A673 (cell line): Measurements from ENCODE around the gene RPP14. TPM values are rescaled to one million over a fixed set of nuclear protein-coding genes. Genes with fewer than 3 reads are reported as not detected.

ENCODE experiments used
- BruUV-seq: library from RNA; stranded (reverse); fragments of 400-500 nt; replicated peaks from 2 replicates; lab custom pipeline; 2021; lab: Mats Ljungman, UMichigan
- CTCF ChIA-PET: fragments of 300-600 bp; sonication (Branson Sonifier 250); formaldehyde crosslinking; loops from one replicate; lab custom pipeline; 2022; ENCODE audit warnings: antibody characterized with exemption; lab: Charles Lee
- POLR2A ChIA-PET: fragments of 300-600 bp; sonication (Branson Sonifier 250); formaldehyde crosslinking; loops from one replicate; lab custom pipeline; 2022; ENCODE audit warnings: antibody characterized with exemption; ENCODE audit not compliant: low non-redundant PET; lab: Charles Lee
- DNase-seq: peaks from one replicate; pipeline ENCODE4 v3.0.0-alpha.2; 2015; ENCODE audit warnings: low spot score
- H3K27ac ChIP-seq: fragments of 200-600 bp; sonication (generic); 2 replicates; pipeline ENCODE4 v1.5.1; 2016; ENCODE audit warnings: mixed run types, low read depth, mild to moderate bottlenecking, mixed read lengths, antibody characterized with exemption, low read length; ENCODE audit not compliant: poor library complexity, severe bottlenecking
- H3K27me3 ChIP-seq: fragments of 200-600 bp; sonication (generic); replicated peaks from 2 replicates; pipeline ENCODE4 v1.6.1; 2017; ENCODE audit warnings: mixed run types, low read depth, mild to moderate bottlenecking, mixed read lengths, antibody characterized with exemption, low read length; ENCODE audit not compliant: insufficient read depth, poor library complexity
- H3K36me3 ChIP-seq: fragments of 200-600 bp; sonication (generic); 2 replicates; pipeline ENCODE4 v1.6.1; 2016; ENCODE audit warnings: mixed run types, mild to moderate bottlenecking, mixed read lengths, antibody characterized with exemption, low read length; ENCODE audit not compliant: insufficient read depth, poor library complexity, severe bottlenecking
- H3K4me1 ChIP-seq: fragments of 200-600 bp; sonication (generic); 2 replicates; pipeline ENCODE4 v1.6.1; 2017; ENCODE audit warnings: mixed run types, mild to moderate bottlenecking, mixed read lengths, antibody characterized with exemption, low read length; ENCODE audit not compliant: insufficient read depth, poor library complexity, severe bottlenecking
- H3K4me3 ChIP-seq: fragments of 200-600 bp; sonication (generic); 2 replicates; pipeline ENCODE4 v1.5.1; 2016; ENCODE audit warnings: low read depth, mixed run types, mild to moderate bottlenecking, mixed read lengths, low read length; ENCODE audit not compliant: poor library complexity, severe bottlenecking
- H3K9me3 ChIP-seq: fragments of 200-600 bp; sonication (generic); 2 replicates; pipeline ENCODE4 v1.6.1; 2016; ENCODE audit warnings: mixed run types, low read depth, mild to moderate bottlenecking, mixed read lengths, antibody characterized with exemption, low read length; ENCODE audit not compliant: poor library complexity, severe bottlenecking
- EZH2 ChIP-seq: fragments of 200-600 bp; sonication (generic); IDR thresholded peaks from 2 replicates; pipeline ENCODE4 v1.6.1; 2017; ENCODE audit warnings: borderline replicate concordance, low read depth, mild to moderate bottlenecking, mixed read lengths, antibody characterized with exemption, low read length; ENCODE audit not compliant: poor library complexity, severe bottlenecking
- intact Hi-C: fragments of 100-400 bp; cut with micrococcal nuclease; formaldehyde crosslinking; loops from one replicate; pipeline ENCODE4 v1.10.0; 2022; ENCODE audit not compliant: unreplicated experiment
- total RNA-seq: library from RNA; stranded (reverse); gene quantifications from 2 replicates; pipeline ENCODE4 v1.2.3, GENCODE V29; 2021
- TF ChIP-seq, protein P1 (sequence below): fragments of 300-800, 200-600 bp; sonication (generic); conservative IDR thresholded peaks from 2 replicates; pipeline ENCODE4 v1.5.1; 2017; ENCODE audit warnings: low read depth, mild to moderate bottlenecking, antibody characterized with exemption, low read length, moderate library complexity, mixed read lengths

RPP14 gene
- total RNA-seq, 1 experiment from 2014 or later: 17.4 TPM

DNA sequence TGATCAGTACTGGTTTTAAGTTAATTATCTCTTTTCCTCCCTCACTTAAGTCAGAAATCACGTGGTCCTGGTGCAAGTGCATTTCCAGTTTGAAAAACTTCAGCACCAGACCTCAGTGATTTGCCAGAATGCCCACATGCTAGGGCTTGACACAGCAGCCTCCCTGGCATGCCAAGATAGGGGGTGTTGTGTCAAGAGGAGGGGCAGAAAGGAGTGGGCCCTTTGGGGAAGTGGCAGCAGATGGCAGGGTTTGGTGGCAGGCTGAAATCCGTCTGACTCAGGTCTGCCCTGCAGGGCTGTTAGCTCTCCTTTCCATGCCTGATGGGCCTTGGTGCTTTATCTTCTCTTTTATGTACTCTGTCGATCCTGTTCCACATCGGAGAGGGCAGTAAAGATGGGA lies 50.0 kb downstream of the RPP14 start:
- CTCF ChIA-PET: no interaction called here
- no peak overlapping the region for H3K27ac ChIP-seq
- H3K4me3 ChIP-seq: no peak overlapping the region

DNA sequence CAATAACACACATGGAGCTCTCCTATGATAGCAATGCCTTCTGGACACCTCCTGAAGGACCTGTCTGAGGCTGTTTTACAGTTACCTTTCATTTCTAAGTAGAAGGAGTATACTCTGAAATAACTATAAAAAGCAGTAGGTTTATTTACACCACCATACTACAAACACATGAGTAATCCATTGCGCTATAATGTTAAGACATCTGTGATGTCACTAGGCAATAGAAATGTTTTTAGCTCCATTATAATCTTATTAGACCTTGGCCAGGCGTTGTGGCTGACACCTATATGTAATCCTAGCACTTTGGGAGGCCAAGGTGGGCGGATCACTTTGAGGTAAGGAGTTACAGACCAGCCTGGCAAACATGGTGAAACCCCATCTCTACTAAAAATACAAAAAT lies 51.4 kb downstream of the RPP14 start:
- H3K27me3 ChIP-seq: no peaks in the 10 kb centered on the region
- no TSS peak for BruUV-seq
- no peaks in the 10 kb centered on the region for H3K36me3 ChIP-seq
- no peak for TF ChIP-seq EZH2
- TF ChIP-seq, protein P1, sequence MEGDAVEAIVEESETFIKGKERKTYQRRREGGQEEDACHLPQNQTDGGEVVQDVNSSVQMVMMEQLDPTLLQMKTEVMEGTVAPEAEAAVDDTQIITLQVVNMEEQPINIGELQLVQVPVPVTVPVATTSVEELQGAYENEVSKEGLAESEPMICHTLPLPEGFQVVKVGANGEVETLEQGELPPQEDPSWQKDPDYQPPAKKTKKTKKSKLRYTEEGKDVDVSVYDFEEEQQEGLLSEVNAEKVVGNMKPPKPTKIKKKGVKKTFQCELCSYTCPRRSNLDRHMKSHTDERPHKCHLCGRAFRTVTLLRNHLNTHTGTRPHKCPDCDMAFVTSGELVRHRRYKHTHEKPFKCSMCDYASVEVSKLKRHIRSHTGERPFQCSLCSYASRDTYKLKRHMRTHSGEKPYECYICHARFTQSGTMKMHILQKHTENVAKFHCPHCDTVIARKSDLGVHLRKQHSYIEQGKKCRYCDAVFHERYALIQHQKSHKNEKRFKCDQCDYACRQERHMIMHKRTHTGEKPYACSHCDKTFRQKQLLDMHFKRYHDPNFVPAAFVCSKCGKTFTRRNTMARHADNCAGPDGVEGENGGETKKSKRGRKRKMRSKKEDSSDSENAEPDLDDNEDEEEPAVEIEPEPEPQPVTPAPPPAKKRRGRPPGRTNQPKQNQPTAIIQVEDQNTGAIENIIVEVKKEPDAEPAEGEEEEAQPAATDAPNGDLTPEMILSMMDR: no peak
- H3K27ac ChIP-seq: no peak overlapping the region
- no peaks in the 10 kb centered on the region for H3K9me3 ChIP-seq
- H3K4me3 ChIP-seq: no peak overlapping the region
- DNase-seq: no peak
- ChIA-PET CTCF (no interaction called here), POLR2A (no interaction called here)
- intact Hi-C loops: no loop called here
- H3K4me1 ChIP-seq: no peaks in the 10 kb centered on the region

More for the DNA sequence above, 50.0 kb downstream of the RPP14 start:
- no TSS peak for BruUV-seq
- no peak for DNase-seq
- TF ChIP-seq, protein P1: no peak
- TF ChIP-seq EZH2: no peak
- POLR2A ChIA-PET: no interaction called here
- H3K9me3 ChIP-seq: no peaks in the 10 kb centered on the region
- H3K36me3 ChIP-seq: no peaks in the 10 kb centered on the region
- H3K27me3 ChIP-seq: no peaks in the 10 kb centered on the region
- peaks cover 7% of the 10 kb centered on the region for H3K4me1 ChIP-seq
- intact Hi-C loops: no loop called here

DNA sequence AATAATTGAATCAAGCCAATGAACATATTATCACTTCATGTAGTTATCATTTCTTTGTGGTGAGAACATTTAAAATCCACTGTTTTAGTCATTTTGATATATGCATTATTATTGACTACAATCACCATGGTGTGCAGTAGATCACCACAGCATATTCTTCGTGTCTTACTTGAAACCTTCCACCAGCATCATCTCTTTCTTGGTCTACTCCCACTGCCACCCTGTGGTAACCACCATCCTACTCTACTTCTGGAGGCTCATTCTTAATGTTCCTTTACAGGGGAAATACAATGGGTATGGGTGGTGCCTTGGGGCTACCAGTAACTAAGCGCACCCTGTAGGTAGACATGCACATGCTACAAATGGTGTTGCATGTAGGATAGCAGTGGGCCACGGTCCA lies 52.0 kb downstream of the RPP14 start:
- Histone ChIP-seq H3K9me3 (no peaks in the 10 kb centered on the region), H3K4me1 (no peaks in the 10 kb centered on the region), H3K4me3 (no peak overlapping the region), H3K36me3 (no peaks in the 10 kb centered on the region), H3K27ac (no peak overlapping the region), H3K27me3 (no peaks in the 10 kb centered on the region)
- TF ChIP-seq, protein P1: no peak
- no peak for TF ChIP-seq EZH2
- POLR2A ChIA-PET: no interaction called here
- intact Hi-C loops: no loop called here
- BruUV-seq: no TSS peak
- no peak for DNase-seq
- CTCF ChIA-PET: no interaction called here
